ENCODE results near the gene MED12L.

MED12L gene

GRCh38 chr3:151086484-151087456 lies 1.3 kb downstream of the MED12L start:
- DNase-seq (ENCODE audit: low read depth, low spot score), result peak; percentile 93

- DNase-seq (ENCODE audit: low read depth, low spot score), result no peak
Measured at GRCh38 chr3:151087648-151088047, 2.2 kb downstream of the MED12L start.

GRCh38 chr3:151091685-151092345 lies 6.4 kb downstream of the MED12L start:
- DNase-seq (ENCODE audit: low read depth, low spot score), result peak; percentile 22

GRCh38 chr3:151093148-151093547 lies 7.7 kb downstream of the MED12L start:
- no peak for DNase-seq (ENCODE audit: low read depth, low spot score)

- no peak for DNase-seq (ENCODE audit: low read depth, low spot score)
Measured at GRCh38 chr3:151093905-151094304, 8.4 kb downstream of the MED12L start.

GRCh38 chr3:151096716-151097115 lies 11.3 kb downstream of the MED12L start:
- no peak for DNase-seq (ENCODE audit: low read depth, low spot score)

GRCh38 chr3:151100076-151100475 lies 14.6 kb downstream of the MED12L start:
- no peak for DNase-seq (ENCODE audit: low read depth, low spot score)

- peak; percentile 17 for DNase-seq (ENCODE audit: low read depth, low spot score)
Measured at GRCh38 chr3:151101270-151101969, 16.0 kb downstream of the MED12L start.

GRCh38 chr3:151106311-151106710 lies 20.8 kb downstream of the MED12L start:
- DNase-seq (ENCODE audit: low read depth, low spot score), result peak; percentile 25

- DNase-seq (ENCODE audit: low read depth, low spot score), result peak; percentile 63
Measured at GRCh38 chr3:151107177-151107576, 21.7 kb downstream of the MED12L start.

- DNase-seq (ENCODE audit: low read depth, low spot score), result peak; percentile 67
Measured at GRCh38 chr3:151107701-151108100, 22.2 kb downstream of the MED12L start.

- no peak for DNase-seq (ENCODE audit: low read depth, low spot score)
Measured at GRCh38 chr3:151109286-151109800, 23.9 kb downstream of the MED12L start.

- DNase-seq (ENCODE audit: low read depth, low spot score), result no peak
Measured at GRCh38 chr3:151112731-151113130, 27.3 kb downstream of the MED12L start.

GRCh38 chr3:151113343-151113742 lies 27.9 kb downstream of the MED12L start:
- DNase-seq (ENCODE audit: low read depth, low spot score), result no peak

GRCh38 chr3:151117047-151117446 lies 31.6 kb downstream of the MED12L start:
- no peak for DNase-seq (ENCODE audit: low read depth, low spot score)

- DNase-seq (ENCODE audit: low read depth, low spot score), result no peak
Measured at GRCh38 chr3:151119188-151119587, 33.7 kb downstream of the MED12L start.

- DNase-seq (ENCODE audit: low read depth, low spot score), result no peak
Measured at GRCh38 chr3:151120409-151120808, 34.9 kb downstream of the MED12L start.

- DNase-seq (ENCODE audit: low read depth, low spot score), result no peak
Measured at GRCh38 chr3:151121016-151121415, 35.6 kb downstream of the MED12L start.

GRCh38 chr3:151123827-151124226 lies 38.4 kb downstream of the MED12L start:
- no peak for DNase-seq (ENCODE audit: low read depth, low spot score)

GRCh38 chr3:151124476-151124875 lies 39.0 kb downstream of the MED12L start:
- DNase-seq (ENCODE audit: low read depth, low spot score), result no peak

- DNase-seq (ENCODE audit: low read depth, low spot score), result no peak
Measured at GRCh38 chr3:151130428-151130827, 45.0 kb downstream of the MED12L start.

GRCh38 chr3:151133175-151133574 lies 47.7 kb downstream of the MED12L start:
- DNase-seq (ENCODE audit: low read depth, low spot score), result no peak

Data from ELF-1 (cell line).